ENCODE data around the gene APEH. TPM values are rescaled to one million over a fixed set of nuclear protein-coding genes. Genes with fewer than 3 reads are reported as not detected.
A peak's percentile ranks its signal among the peaks of the same experiment; 100 is the strongest.

The APEH gene
- total and polyA plus RNA-seq, 10 of the 15 experiments (the other 5 are each of a cell fraction or from before 2014, with no cell fraction given): 74.4 to 214 (median 131) TPM

- TF ChIP-seq ZBTB40 (IDR thresholded peaks at IDR 0.05; ENCODE audit: borderline replicate concordance) (no peak), SIX5 (IDR thresholded peaks at IDR 0.05; ENCODE audit: low read depth, low read length, severe bottlenecking) (no peak), BHLHE40 (IDR thresholded peaks at IDR 0.05; ENCODE audit: borderline replicate concordance in 1 of 2, low read depth in 2 of 2, low read length in 1 of 2) (0 out of 4 replicates have a peak, but pooled peaks of 1 of the 2 experiments have one; percentile 15), CREM (IDR thresholded peaks at IDR 0.05; ENCODE audit: low read depth) (no peak), POLR2A (IDR thresholded peaks at IDR 0.05; ENCODE audit: low read depth, low read length) (no peak), POLR2AphosphoS2 (IDR thresholded peaks at IDR 0.05; ENCODE audit: low read depth, low read length) (no peak), LARP7 (IDR thresholded peaks at IDR 0.05) (no peak), BCL3 (IDR thresholded peaks at IDR 0.05; ENCODE audit: borderline replicate concordance, insufficient read depth, low read depth, low read length, poor library complexity, severe bottlenecking) (no peak), SMARCA5 (IDR thresholded peaks at IDR 0.05) (0 out of 2 replicates have a peak, but pooled peaks have one; percentile 49), ETV6 (conservative IDR thresholded peaks at IDR 0.05 in 1 of 2, IDR thresholded peaks at IDR 0.05 in 1 of 2; ENCODE audit: borderline replicate concordance in 1 of 2, low read depth in 1 of 2) (no peak), SMC3 (IDR thresholded peaks at IDR 0.05; ENCODE audit: borderline replicate concordance, low read length) (peak; percentile 66), ZNF207 (IDR thresholded peaks at IDR 0.05; ENCODE audit: borderline replicate concordance) (no peak), IKZF2 (IDR thresholded peaks at IDR 0.05) (no peak)
Measured at GRCh38 chr3:49703443-49703927, 29.3 kb downstream of the APEH start (continued).

Measured in GM12878 (cell line).